Upper lobe of left lung (tissue), 6 donors: Measurements from ENCODE around the gene ABCD3. TPM values are rescaled to one million over a fixed set of nuclear protein-coding genes. Genes with fewer than 3 reads are reported as not detected.
A peak's percentile ranks its signal among the peaks of the same experiment; 100 is the strongest.
"Not testable (repeated sequence)": the region's sequence is repeated elsewhere in the genome, so short reads cannot be mapped to it uniquely, and the experiment has no call there.

Source experiments
- ATAC-seq, 2 donors: fragments of 200-7000 bp; cut with Tn5 transposase; one replicate each; pipeline ENCODE4 v1.9.1; 2022; ENCODE audit warnings: mild to moderate bottlenecking in 2 of 2, moderate library complexity in 2 of 2; ENCODE audit not compliant: low FRiP score in 2 of 2
- DNase-seq, 2 donors: peaks; one replicate each; pipeline ENCODE4 v3.0.0-alpha.2; 2019 to 2020
- H3K27ac ChIP-seq, 4 donors: fragments of 200-600 bp; sonication (generic); one replicate each; pipeline ENCODE4 v1.5.1; 2016 to 2019
- H3K27me3 ChIP-seq, 4 donors: fragments of 200-600 bp; sonication (generic); one replicate each; pipeline ENCODE4 v1.5.1; 2017 to 2019
- H3K36me3 ChIP-seq, 4 donors: fragments of 200-600 bp; sonication (generic); one replicate each; pipeline ENCODE4 v1.5.1; 2016 to 2019
- H3K4me1 ChIP-seq, 4 donors: fragments of 200-600 bp; sonication (generic); one replicate each; pipeline ENCODE4 v1.5.1; 2018 to 2019
- H3K4me3 ChIP-seq, 4 donors: fragments of 200-600 bp; sonication (generic); one replicate each; pipeline ENCODE4 v1.5.1; 2017 to 2019; ENCODE audit warnings: mild to moderate bottlenecking in 2 of 4, moderate library complexity in 1 of 4
- H3K9me3 ChIP-seq, 4 donors: fragments of 200-600 bp; sonication (generic); one replicate each; pipeline ENCODE4 v1.5.1; 2018 to 2019
- EP300 ChIP-seq, 4 donors: sonication (generic); formaldehyde crosslinking; IDR thresholded peaks; one replicate each; pipeline ENCODE4 v1.5.1; 2017; ENCODE audit warnings: antibody characterized with exemption in 4 of 4, control low read depth in 2 of 4
- POLR2A ChIP-seq, 4 donors: fragments of 450-650 bp; IDR thresholded peaks; one replicate each; pipeline ENCODE4 v1.5.1; 2016 to 2017; ENCODE audit warnings: antibody characterized with exemption in 4 of 4, mild to moderate bottlenecking in 2 of 4
- POLR2AphosphoS5 ChIP-seq, 2 donors: sonication (generic); formaldehyde crosslinking; IDR thresholded peaks; one replicate each; pipeline ENCODE4 v1.5.1; 2017; ENCODE audit warnings: antibody characterized with exemption in 2 of 2
- WGBS, 2 donors: methylation state at CpG; one replicate each; pipeline ENCODE4 v1.1.5; 2017 to 2018; 5-methylcytosine and 5-hydroxymethylcytosine counted together
- total RNA-seq, 6 donors: library from RNA; depleted of rRNA in 4 of 6; stranded (reverse); fragments of >200 nt in 4 of 6; gene quantifications; one replicate each; pipeline versions ENCODE4 v1.1.0 to v1.2.1, GENCODE V29; 2016 to 2021
- TF ChIP-seq, protein P1 (sequence below), 6 experiments: fragments of 450-650 bp in 4 of 6; fragments of 200-600 bp in 2 of 6; sonication (generic) in 2 of 6; IDR thresholded peaks; one replicate each; pipeline ENCODE4 v1.5.1; 2016 to 2019; ENCODE audit warnings: antibody characterized with exemption in 6 of 6
- donor health status: DM: no; HTN: no; CAD: no; lungs with moderate emphysema.
- donor health status: DM: no; HTN: yes; CAD: no; lungs with severe emphysema.

Gene ABCD3
- total RNA-seq, 6 donors from 2014 or later = 14.2 to 54.8 (median 38.1) TPM

DNA sequence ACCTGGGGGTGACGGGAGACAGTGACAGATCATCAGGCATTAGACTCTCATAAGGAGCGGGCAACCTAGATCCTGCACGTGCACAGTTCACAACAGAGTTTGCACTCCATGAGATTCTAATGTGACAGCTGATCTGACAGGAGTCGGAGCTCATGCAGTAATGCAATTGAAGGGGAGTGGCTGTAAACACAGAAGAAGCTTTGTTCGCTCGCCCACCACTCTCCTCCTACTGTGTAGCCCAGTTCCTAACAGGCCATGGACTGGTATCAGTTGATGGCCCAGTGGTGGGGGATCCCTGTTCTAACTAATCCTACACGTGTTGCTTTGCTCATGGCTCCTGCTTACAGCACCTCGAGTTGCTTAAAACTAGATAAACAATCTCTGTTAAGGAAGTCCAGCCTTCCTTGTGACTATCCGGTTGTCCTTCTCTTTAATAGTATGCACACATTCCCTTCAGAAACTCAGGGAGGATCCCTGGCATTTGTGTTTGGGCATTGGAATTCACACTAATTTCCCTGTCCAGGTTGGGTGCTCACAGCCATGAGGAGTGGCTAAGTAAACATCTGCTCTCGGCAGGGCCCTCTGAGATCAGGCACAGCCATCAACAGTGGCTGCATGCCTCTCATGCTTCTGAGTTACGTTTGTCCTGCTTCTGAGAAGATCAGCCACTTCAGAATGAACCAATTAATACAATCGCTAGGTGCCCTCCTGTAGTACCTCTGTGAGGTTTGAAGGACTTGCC lies 144.5 kb downstream of the ABCD3 start:
- ATAC-seq (peak; percentile 61 to 95), DNase-seq (peak in 1 of 2 donors; percentile 82)
- Histone ChIP-seq H3K27ac (peak overlapping the region; percentile 56 to 81 (median 62)), H3K36me3 (no peaks in the 10 kb centered on the region), H3K27me3 (no peaks in the 10 kb centered on the region), H3K4me1 (no peaks in the 10 kb centered on the region), H3K4me3 (no peak overlapping the region), H3K9me3 (no peaks in the 10 kb centered on the region)
- TF ChIP-seq, protein P1, sequence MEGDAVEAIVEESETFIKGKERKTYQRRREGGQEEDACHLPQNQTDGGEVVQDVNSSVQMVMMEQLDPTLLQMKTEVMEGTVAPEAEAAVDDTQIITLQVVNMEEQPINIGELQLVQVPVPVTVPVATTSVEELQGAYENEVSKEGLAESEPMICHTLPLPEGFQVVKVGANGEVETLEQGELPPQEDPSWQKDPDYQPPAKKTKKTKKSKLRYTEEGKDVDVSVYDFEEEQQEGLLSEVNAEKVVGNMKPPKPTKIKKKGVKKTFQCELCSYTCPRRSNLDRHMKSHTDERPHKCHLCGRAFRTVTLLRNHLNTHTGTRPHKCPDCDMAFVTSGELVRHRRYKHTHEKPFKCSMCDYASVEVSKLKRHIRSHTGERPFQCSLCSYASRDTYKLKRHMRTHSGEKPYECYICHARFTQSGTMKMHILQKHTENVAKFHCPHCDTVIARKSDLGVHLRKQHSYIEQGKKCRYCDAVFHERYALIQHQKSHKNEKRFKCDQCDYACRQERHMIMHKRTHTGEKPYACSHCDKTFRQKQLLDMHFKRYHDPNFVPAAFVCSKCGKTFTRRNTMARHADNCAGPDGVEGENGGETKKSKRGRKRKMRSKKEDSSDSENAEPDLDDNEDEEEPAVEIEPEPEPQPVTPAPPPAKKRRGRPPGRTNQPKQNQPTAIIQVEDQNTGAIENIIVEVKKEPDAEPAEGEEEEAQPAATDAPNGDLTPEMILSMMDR (IDR thresholded peaks at IDR 0.05) = no peak
- TF ChIP-seq POLR2AphosphoS5 (IDR thresholded peaks at IDR 0.05) (peak in 1 of 2 donors; percentile 29), EP300 (IDR thresholded peaks at IDR 0.05) (peak in 1 of 4 donors; percentile 50), POLR2A (IDR thresholded peaks at IDR 0.05) (peak in 1 of 4 donors; percentile 18)
- 67 to 78% methylated on average over 11 to 12 of the region's 12 CpGs for WGBS, 2 donors

DNA sequence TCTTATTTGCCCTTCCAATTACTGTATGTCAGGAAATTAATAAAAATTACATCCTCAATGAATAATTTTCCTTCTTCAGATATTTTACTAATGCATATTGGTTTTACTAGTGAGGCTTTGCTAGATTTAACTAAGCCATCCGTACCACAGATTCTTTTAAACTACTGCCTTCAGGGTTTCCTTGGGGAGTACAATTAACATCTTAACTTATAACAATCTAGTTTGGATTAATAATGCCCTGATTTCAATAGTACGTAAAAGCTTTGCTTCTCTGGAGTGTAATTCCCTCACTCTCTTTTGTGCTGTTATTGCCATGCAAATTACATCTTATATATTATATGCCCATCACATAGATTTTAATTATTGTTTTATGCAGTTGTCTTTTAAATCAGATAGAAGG lies 147.7 kb downstream of the ABCD3 start:
- Histone ChIP-seq H3K4me3 (no peak overlapping the region), H3K27me3 (no peaks in the 10 kb centered on the region), H3K4me1 (no peaks in the 10 kb centered on the region), H3K27ac (no peak overlapping the region), H3K36me3 (no peaks in the 10 kb centered on the region), H3K9me3 (peaks cover 0 to 8% (median 0%) of the 10 kb centered on the region in 4 donors)
- no peak for TF ChIP-seq POLR2A (IDR thresholded peaks at IDR 0.05)
- TF ChIP-seq EP300 (IDR thresholded peaks at IDR 0.05) = no peak
- TF ChIP-seq, protein P1 (IDR thresholded peaks at IDR 0.05) = no peak
- no peak for TF ChIP-seq POLR2AphosphoS5 (IDR thresholded peaks at IDR 0.05)
- ATAC-seq = no peak
- DNase-seq = no peak
- WGBS, 2 donors = 92 to 100% methylated on average over 2 of the region's 2 CpGs

DNA sequence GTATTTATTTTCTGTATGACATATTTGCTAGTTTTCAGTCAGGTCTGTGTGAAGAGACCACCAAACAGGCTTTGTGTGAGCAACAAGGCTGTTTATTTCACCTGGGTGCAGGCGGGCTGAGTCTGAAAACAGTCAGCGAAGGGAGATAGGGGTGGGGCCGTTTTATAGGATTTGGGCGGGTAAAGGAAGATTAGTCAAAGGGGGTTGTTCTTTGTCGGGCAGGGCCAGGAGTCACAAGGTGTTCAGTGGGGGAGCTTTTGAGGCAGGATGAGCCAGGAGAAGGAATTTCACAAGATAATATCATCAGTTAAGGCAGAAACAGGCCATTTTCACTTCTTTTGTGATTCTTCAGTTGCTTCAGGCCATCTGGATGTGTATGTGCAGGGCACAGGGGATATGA lies 148.2 kb downstream of the ABCD3 start:
- 80 to 85% methylated on average over 5 of the region's 5 CpGs for WGBS, 2 donors
- H3K4me1 ChIP-seq, H3K27ac ChIP-seq, H3K36me3 ChIP-seq, DNase-seq, H3K4me3 ChIP-seq, H3K9me3 ChIP-seq, H3K27me3 ChIP-seq, ATAC-seq: not testable (repeated sequence)

DNA sequence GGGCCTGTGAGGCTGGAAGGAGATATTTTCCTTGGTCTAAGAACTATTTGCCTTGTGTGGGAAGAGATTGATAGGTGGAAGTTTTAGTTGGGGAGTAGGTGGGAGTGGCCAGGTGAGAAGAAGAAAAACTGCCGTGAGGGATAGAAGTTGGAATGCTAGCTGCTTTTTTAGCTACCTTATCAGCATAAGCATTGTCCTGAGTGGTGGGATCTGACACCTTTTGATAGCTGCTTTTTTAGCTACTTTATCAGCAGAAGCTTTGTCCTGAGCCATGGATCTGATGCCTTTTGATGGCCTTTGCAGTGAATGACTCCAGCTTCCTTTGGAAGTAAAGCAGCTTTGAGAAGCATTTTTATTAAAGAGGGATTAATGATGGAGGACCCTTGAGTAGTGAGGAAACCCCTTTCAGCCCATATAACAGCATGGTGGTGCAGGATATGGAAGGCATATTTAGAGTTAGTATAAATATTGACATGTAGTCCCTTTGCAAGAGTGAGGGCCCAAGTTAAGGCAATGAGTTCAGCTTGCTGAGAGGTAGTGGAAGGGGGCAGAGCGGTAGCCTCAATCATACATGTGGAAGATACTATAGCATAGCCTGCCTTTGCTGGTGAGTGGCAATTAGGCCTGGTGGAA lies 149.9 kb downstream of the ABCD3 start:
- H3K4me3 ChIP-seq, ATAC-seq: not testable (repeated sequence)
- WGBS, 2 donors = 89 to 95% methylated on average over 2 of the region's 2 CpGs

More for the DNA sequence above, 149.9 kb downstream of the ABCD3 start:
- H3K4me1 ChIP-seq, DNase-seq, H3K36me3 ChIP-seq, H3K9me3 ChIP-seq, H3K27ac ChIP-seq, H3K27me3 ChIP-seq: not testable (repeated sequence)

Other genes starting within 250 kb of the ABCD3 start
- 10 to 100 TPM; 43.8 to 87.5 (median 49.0) TPM for gene ARHGAP29, start 180.8 kb upstream of the ABCD3 start, total RNA-seq
- 100 to 1,000 TPM in 2 of 6 donors, 10 to 100 TPM in 4; 52.4 to 210 (median 80.9) TPM for gene F3, start 123.4 kb downstream of the ABCD3 start, total RNA-seq